DND-41 (cell line): ENCODE measurements around the gene CRYGS.

ENCODE experiments used
- CTCF ChIP-seq: IDR thresholded peaks from 2 replicates; pipeline ENCODE4 v1.5.1; 2012; ENCODE audit warnings: borderline replicate concordance, low read length, moderate library complexity, mild to moderate bottlenecking; ENCODE audit not compliant: poor library complexity, severe bottlenecking; ENCODE audit errors: extremely low read depth
- EZH2 ChIP-seq: IDR thresholded peaks from 3 replicates; pipeline ENCODE4 v1.6.1; 2012; ENCODE audit warnings: borderline replicate concordance, low read depth, mild to moderate bottlenecking, moderate library complexity, low read length, inconsistent platforms; ENCODE audit not compliant: severe bottlenecking

- TF ChIP-seq CTCF (no peak), EZH2 (no peak)
Measured at GRCh38 chr3:186515125-186515524, 29.1 kb downstream of the CRYGS start.
